Measurements from ENCODE around the gene GNL2.
"Not testable (repeated sequence)": the region's sequence is repeated elsewhere in the genome, so short reads cannot be mapped to it uniquely, and the experiment has no call there.

GNL2 gene

DNA sequence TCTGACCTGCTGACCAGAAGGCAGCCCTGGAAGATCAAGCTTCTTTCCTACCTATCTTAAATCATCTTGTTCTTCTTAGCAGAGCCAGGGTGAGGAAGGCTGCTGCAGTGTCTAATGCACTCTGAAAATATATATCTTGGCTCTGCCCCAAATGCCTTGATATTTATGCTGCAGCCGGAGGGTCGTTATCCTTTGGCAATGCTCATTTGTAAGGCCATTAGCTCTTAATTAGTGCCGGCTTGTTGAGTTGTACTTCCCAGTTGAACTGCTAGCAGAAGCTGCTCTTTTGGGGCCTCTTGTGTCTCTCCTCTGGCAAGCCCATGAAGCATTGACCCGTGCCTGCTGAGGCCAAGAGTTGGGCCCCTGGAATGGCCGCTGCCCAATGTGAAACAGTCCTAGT, 4.2 kb upstream of the GNL2 start:
- Histone ChIP-seq H3K27ac (no peak overlapping the region), H3K4me1 (ENCODE audit: control insufficient read depth in 1 of 2, insufficient read depth in 1 of 2, low read depth in 1 of 2, low read length in 1 of 2) (peaks cover 17 to 18% of the 10 kb centered on the region in 2 experiments), H3K9me3 (no peaks in the 10 kb centered on the region), H3K27me3 (peaks cover 28% of the 10 kb centered on the region), H3K4me3 (ENCODE audit: low read depth in 1 of 2, low read length in 1 of 2) (no peak overlapping the region), H3K36me3 (no peaks in the 10 kb centered on the region)
- TF ChIP-seq CTCF (IDR thresholded peaks at IDR 0.05), result no peak

GRCh38 chr1:37596182-37596667, 488 bp upstream of the GNL2 start:
- H3K9me3 ChIP-seq, result no peaks in the 10 kb centered on the region
- H3K36me3 ChIP-seq, result peaks cover 15% of the 10 kb centered on the region
- peaks cover 21 to 24% of the 10 kb centered on the region in 2 experiments for H3K4me1 ChIP-seq (ENCODE audit: control insufficient read depth in 1 of 2, insufficient read depth in 1 of 2, low read depth in 1 of 2, low read length in 1 of 2)
- peaks cover 16% of the 10 kb centered on the region for H3K27me3 ChIP-seq
- H3K27ac ChIP-seq, result peak overlapping the region; percentile 93
- no peak for TF ChIP-seq CTCF (IDR thresholded peaks at IDR 0.05)
- peak overlapping the region; percentile 84 to 98 for H3K4me3 ChIP-seq (ENCODE audit: low read depth in 1 of 2, low read length in 1 of 2)

- H3K4me1 ChIP-seq (ENCODE audit: control insufficient read depth in 1 of 2, insufficient read depth in 1 of 2, low read depth in 1 of 2, low read length in 1 of 2), result peaks cover 21 to 24% of the 10 kb centered on the region in 2 experiments
- no peak for TF ChIP-seq CTCF (IDR thresholded peaks at IDR 0.05)
- H3K27me3 ChIP-seq, result peaks cover 6% of the 10 kb centered on the region
- H3K36me3 ChIP-seq, result peaks cover 40% of the 10 kb centered on the region
- H3K4me3 ChIP-seq (ENCODE audit: low read depth in 1 of 2, low read length in 1 of 2), result no peak overlapping the region
- H3K9me3 ChIP-seq, result no peaks in the 10 kb centered on the region
- no peak overlapping the region for H3K27ac ChIP-seq
These were observed 2.0 kb downstream of the GNL2 start for GRCh38 chr1:37593726-37594125.

DNA sequence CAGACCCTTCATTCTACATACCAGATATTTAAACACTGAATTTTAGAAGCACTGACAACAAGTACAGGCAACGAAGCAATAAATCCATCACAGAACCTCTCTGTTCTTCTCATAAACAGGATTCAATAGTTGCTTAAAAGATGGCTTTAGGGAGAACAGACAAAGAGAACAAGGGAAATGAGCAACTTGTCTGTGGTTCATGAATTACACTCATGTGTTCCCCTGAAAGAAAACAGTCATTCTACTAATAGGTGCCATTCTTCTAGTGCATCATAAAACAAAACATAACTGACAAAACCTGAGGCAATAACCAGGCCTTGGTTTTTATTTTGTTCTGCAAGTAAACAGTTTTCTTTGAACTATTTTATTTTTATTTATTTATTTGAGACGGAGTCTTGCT, 6.8 kb downstream of the GNL2 start:
- Histone ChIP-seq H3K27ac (no peak overlapping the region), H3K9me3 (no peaks in the 10 kb centered on the region), H3K27me3 (no peaks in the 10 kb centered on the region), H3K4me3 (ENCODE audit: low read depth in 1 of 2, low read length in 1 of 2) (no peak overlapping the region), H3K4me1 (ENCODE audit: control insufficient read depth in 1 of 2, insufficient read depth in 1 of 2, low read depth in 1 of 2, low read length in 1 of 2) (no peaks in the 10 kb centered on the region), H3K36me3 (peaks cover 71% of the 10 kb centered on the region)
- no peak for TF ChIP-seq CTCF (IDR thresholded peaks at IDR 0.05)

DNA sequence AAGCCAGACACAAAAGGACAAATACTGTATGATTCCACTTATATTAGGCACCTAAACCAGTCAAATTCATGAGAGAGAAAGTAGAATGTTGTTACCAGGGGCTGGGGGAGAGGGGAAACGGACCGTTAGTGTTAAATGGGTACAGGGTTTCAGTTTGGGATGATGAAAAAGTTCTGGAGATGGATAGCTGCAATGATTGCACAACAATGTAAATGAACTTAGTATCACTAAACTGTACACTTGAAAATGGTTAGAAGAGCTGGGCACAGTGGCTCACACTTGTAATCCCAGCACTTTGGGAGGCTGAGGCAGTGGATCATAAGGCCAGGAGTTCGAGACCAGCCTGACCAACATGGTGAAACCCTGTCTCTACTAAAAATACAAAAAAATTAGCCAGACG, 11.2 kb downstream of the GNL2 start:
- H3K9me3 ChIP-seq; H3K27ac ChIP-seq; H3K4me3 ChIP-seq (ENCODE audit: low read depth in 1 of 2, low read length in 1 of 2); H3K4me1 ChIP-seq (ENCODE audit: control insufficient read depth in 1 of 2, insufficient read depth in 1 of 2, low read depth in 1 of 2, low read length in 1 of 2); H3K27me3 ChIP-seq: not testable (repeated sequence)
- peaks cover 79% of the 10 kb centered on the region for H3K36me3 ChIP-seq

DNA sequence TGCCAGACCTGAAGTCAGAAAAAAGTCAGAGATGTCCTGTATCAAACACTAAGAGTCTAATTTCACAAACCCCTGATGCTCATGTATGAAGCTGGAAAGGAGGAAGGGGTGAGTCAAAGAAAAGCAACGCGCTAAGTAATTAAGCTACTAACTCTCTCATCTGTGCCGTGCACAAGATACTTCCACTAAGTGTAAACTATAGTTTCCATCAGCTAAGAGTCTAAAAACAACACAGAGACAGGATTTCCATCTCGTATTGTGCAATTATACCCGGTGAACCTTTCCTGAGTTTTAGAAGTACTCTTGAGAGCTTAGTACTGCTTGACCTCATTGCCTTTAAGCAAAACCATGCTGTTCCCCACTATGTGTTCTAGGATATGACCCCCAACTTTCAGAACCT, 20.0 kb downstream of the GNL2 start:
- H3K27me3 ChIP-seq, result no peaks in the 10 kb centered on the region
- no peaks in the 10 kb centered on the region for H3K4me1 ChIP-seq (ENCODE audit: control insufficient read depth in 1 of 2, insufficient read depth in 1 of 2, low read depth in 1 of 2, low read length in 1 of 2)
- H3K36me3 ChIP-seq, result peaks cover 83% of the 10 kb centered on the region
- no peak overlapping the region for H3K27ac ChIP-seq
- H3K9me3 ChIP-seq, result no peaks in the 10 kb centered on the region
- no peak overlapping the region for H3K4me3 ChIP-seq (ENCODE audit: low read depth in 1 of 2, low read length in 1 of 2)
- no peak for TF ChIP-seq CTCF (IDR thresholded peaks at IDR 0.05)
